Breast epithelium (tissue), 4 donors: ENCODE measurements around the gene METRN. TPM values are rescaled to one million over a fixed set of nuclear protein-coding genes. Genes with fewer than 3 reads are reported as not detected.

Experiments used
- DNase-seq, 2 donors: peaks; one replicate each; pipeline ENCODE4 v3.0.0-alpha.2; 2019; ENCODE audit warnings: low spot score in 2 of 2
- H3K27ac ChIP-seq, 2 donors: fragments of 200-600 bp; sonication (generic) in 1 of 2; one replicate each; pipeline ENCODE4 v1.5.1; 2016 to 2019; ENCODE audit warnings: mild to moderate bottlenecking in 1 of 2
- H3K27me3 ChIP-seq, 2 donors: fragments of 200-600 bp; sonication (generic) in 1 of 2; one replicate each; pipeline versions ENCODE4 v1.5.1 to v1.6.0; 2017 to 2019; ENCODE audit warnings: control low read depth in 1 of 2, mild to moderate bottlenecking in 1 of 2
- H3K36me3 ChIP-seq: fragments of 200-600 bp; one replicate; pipeline ENCODE4 v1.5.1; 2019
- H3K4me1 ChIP-seq, 2 donors: fragments of 200-600 bp; sonication (generic); one replicate each; pipeline ENCODE4 v1.5.1; 2016 to 2019; ENCODE audit warnings: control low read depth in 1 of 2
- H3K4me3 ChIP-seq, 3 donors: fragments of 200-600 bp; sonication (generic); 1 replicate in 2 of 3; 2 replicates in 1 of 3; pipeline ENCODE4 v1.5.1; 2016 to 2019; ENCODE audit warnings: mild to moderate bottlenecking in 3 of 3, moderate library complexity in 2 of 3
- H3K9me3 ChIP-seq, 2 donors: fragments of 200-600 bp; sonication (generic) in 1 of 2; one replicate each; pipeline ENCODE4 v1.5.1; 2016 to 2019; ENCODE audit warnings: control low read depth in 1 of 2
- CTCF ChIP-seq, 3 donors: fragments of 450-650 bp; IDR thresholded peaks; one replicate each; pipeline ENCODE4 v1.5.1; 2016 to 2017; ENCODE audit warnings: antibody characterized with exemption in 3 of 3, mild to moderate bottlenecking in 3 of 3, moderate library complexity in 3 of 3
- POLR2A ChIP-seq: fragments of 450-650 bp; IDR thresholded peaks from one replicate; pipeline ENCODE4 v1.6.1; 2016; ENCODE audit warnings: antibody characterized with exemption, mild to moderate bottlenecking, moderate library complexity
- POLR2AphosphoS5 ChIP-seq, 3 donors: sonication (generic); formaldehyde crosslinking; IDR thresholded peaks; one replicate each; pipeline ENCODE4 v1.6.1; 2017; ENCODE audit warnings: antibody characterized with exemption in 3 of 3
- intact Hi-C: fragments of 100-400 bp; cut with DNase I; formaldehyde crosslinking; loops from one replicate; pipeline ENCODE4 v1.15.1; 2023; ENCODE audit warnings: low total_unique reads
- total RNA-seq, 3 donors: library from RNA; depleted of rRNA; stranded (reverse); fragments of >200 nt; gene quantifications; one replicate each; pipeline ENCODE4 v1.1.0, GENCODE V29; 2016

The METRN gene
- total RNA-seq, 3 donors from 2014 or later = 23.6 to 30.2 (median 24.3) TPM

- peaks cover 17 to 79% of the 10 kb centered on the region in 2 donors for H3K27me3 ChIP-seq
- H3K4me1 ChIP-seq = peaks cover 2 to 6% of the 10 kb centered on the region in 2 donors
- no peak for DNase-seq
- H3K9me3 ChIP-seq = no peaks in the 10 kb centered on the region
- TF ChIP-seq POLR2AphosphoS5 (IDR thresholded peaks at IDR 0.05) (no peak), POLR2A (no peak), CTCF (IDR thresholded peaks at IDR 0.05) (no peak)
- intact Hi-C loops = no loop called here
- H3K36me3 ChIP-seq = no peaks in the 10 kb centered on the region
- no peak overlapping the region for H3K4me3 ChIP-seq
- no peak overlapping the region for H3K27ac ChIP-seq
These were observed 12.6 kb upstream of the METRN start for GRCh38 chr16:702341-702740.

GRCh38 chr16:703406-703805 lies 11.5 kb upstream of the METRN start:
- intact Hi-C loops = no loop called here
- peaks cover 2 to 6% of the 10 kb centered on the region in 2 donors for H3K4me1 ChIP-seq
- TF ChIP-seq CTCF (IDR thresholded peaks at IDR 0.05) (no peak), POLR2AphosphoS5 (IDR thresholded peaks at IDR 0.05) (no peak), POLR2A (no peak)
- no peaks in the 10 kb centered on the region for H3K36me3 ChIP-seq
- peaks cover 17 to 90% of the 10 kb centered on the region in 2 donors for H3K27me3 ChIP-seq
- DNase-seq = no peak
- H3K4me3 ChIP-seq = no peak overlapping the region
- no peaks in the 10 kb centered on the region for H3K9me3 ChIP-seq
- H3K27ac ChIP-seq = no peak overlapping the region

- no peak overlapping the region for H3K27ac ChIP-seq
- peaks cover 2 to 6% of the 10 kb centered on the region in 2 donors for H3K4me1 ChIP-seq
- H3K27me3 ChIP-seq = peaks cover 18 to 95% of the 10 kb centered on the region in 2 donors
- no peak for DNase-seq
- no peaks in the 10 kb centered on the region for H3K9me3 ChIP-seq
- TF ChIP-seq CTCF (IDR thresholded peaks at IDR 0.05) (no peak), POLR2AphosphoS5 (IDR thresholded peaks at IDR 0.05) (no peak), POLR2A (no peak)
- intact Hi-C loops = no loop called here
- no peaks in the 10 kb centered on the region for H3K36me3 ChIP-seq
- no peak overlapping the region for H3K4me3 ChIP-seq
These were observed 10.9 kb upstream of the METRN start for GRCh38 chr16:704047-704446.

- peaks cover 2 to 6% of the 10 kb centered on the region in 2 donors for H3K4me1 ChIP-seq
- TF ChIP-seq CTCF (IDR thresholded peaks at IDR 0.05) = no peak
- no peak for TF ChIP-seq POLR2A
- TF ChIP-seq POLR2AphosphoS5 (IDR thresholded peaks at IDR 0.05) = no peak
- no peak overlapping the region for H3K27ac ChIP-seq
- intact Hi-C loops = no loop called here
- peaks cover 23 to 95% of the 10 kb centered on the region in 2 donors for H3K27me3 ChIP-seq
- peak overlapping the region in 2 of 3 donors; percentile 27 to 60 for H3K4me3 ChIP-seq
- H3K9me3 ChIP-seq = no peaks in the 10 kb centered on the region
- H3K36me3 ChIP-seq = no peaks in the 10 kb centered on the region
- DNase-seq = no peak
These were observed 10.2 kb upstream of the METRN start for GRCh38 chr16:704552-705380.

GRCh38 chr16:705431-706188 lies 9.3 kb upstream of the METRN start, which contains the start of gene FBXL16:
FBXL16 (minus strand) TSS chr16:705801; CDS start chr16:697405, 8,396 bp downstream.
- intact Hi-C loops = no loop called here
- H3K4me1 ChIP-seq = peaks cover 2 to 6% of the 10 kb centered on the region in 2 donors
- peaks cover 24 to 95% of the 10 kb centered on the region in 2 donors for H3K27me3 ChIP-seq
- H3K36me3 ChIP-seq = no peaks in the 10 kb centered on the region
- TF ChIP-seq POLR2AphosphoS5 (IDR thresholded peaks at IDR 0.05) = no peak
- no peak for TF ChIP-seq CTCF (IDR thresholded peaks at IDR 0.05)
- no peak for TF ChIP-seq POLR2A
- peak within 1 kb of the TSS in 2 of 3 donors; percentile 27 to 60 for H3K4me3 ChIP-seq
- DNase-seq = no peak
- H3K9me3 ChIP-seq = no peaks in the 10 kb centered on the region
- no peak within 1 kb of the TSS for H3K27ac ChIP-seq
